HG02943 (cell line): Measurements from ENCODE around the gene PPP6R2.
A peak's percentile ranks its signal among the peaks of the same experiment; 100 is the strongest.

ENCODE experiments used
- ATAC-seq: cut with Tn5 transposase; IDR thresholded peaks from one replicate; pipeline ENCODE4 v1.9.1; 2021; ENCODE audit warnings: mild to moderate bottlenecking, low read depth, moderate library complexity; ENCODE audit not compliant: unreplicated experiment

PPP6R2 gene

DNA sequence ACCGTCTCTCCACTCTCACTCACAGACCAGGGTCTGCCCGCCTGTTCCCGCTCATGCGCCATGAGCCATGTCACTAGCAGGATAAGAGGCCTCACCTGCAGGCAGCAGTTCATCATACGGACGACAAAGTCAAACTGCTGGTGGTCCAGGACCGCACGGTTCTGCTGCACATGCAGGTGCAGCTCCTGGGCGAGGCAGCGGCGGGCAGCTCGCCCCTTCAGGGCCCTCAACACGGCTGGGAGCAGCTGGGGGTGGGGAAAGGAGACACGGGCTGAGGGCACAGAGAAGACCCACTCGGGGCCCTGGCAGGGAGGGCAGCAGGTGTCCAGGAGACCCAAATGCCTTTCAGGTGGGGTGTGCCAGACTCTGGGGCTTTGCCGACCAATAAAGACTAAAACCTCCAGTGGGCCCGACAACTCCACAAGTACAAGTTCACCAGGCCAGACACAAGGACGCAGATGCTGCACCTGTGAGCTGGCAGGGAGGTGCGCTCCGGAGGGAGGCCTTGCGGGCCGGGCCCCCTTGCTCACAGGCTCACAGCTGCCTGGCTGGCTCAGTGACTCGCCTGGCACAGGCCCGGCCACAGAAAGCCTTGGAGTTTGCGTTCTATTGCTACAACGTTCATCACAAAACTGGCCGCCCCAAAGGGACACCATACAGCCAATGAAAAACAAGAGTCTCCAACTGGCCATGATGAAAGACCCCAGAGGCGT is 120.2 kb downstream of the PPP6R2 start:
- no peak for ATAC-seq

DNA sequence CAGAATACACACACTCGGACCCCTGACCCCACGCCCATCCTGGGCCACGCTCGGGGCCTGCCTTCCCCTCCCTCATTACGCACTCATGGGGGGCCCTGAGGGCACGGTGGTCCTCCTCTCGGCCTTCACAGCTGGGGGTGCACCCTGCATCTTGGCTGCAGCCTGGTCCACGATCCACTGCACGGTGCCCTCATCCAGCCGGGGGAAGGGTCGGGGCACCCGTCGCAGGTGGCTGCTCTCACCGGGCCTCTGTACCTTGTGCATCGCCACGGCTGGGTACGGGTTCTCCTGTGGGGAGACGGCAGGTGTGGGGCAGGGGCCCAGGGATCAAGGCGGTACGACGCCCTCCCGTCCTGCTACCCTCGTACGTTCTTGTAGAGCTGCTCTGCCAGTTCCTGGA is 121.3 kb downstream of the PPP6R2 start:
- ATAC-seq: no peak

DNA sequence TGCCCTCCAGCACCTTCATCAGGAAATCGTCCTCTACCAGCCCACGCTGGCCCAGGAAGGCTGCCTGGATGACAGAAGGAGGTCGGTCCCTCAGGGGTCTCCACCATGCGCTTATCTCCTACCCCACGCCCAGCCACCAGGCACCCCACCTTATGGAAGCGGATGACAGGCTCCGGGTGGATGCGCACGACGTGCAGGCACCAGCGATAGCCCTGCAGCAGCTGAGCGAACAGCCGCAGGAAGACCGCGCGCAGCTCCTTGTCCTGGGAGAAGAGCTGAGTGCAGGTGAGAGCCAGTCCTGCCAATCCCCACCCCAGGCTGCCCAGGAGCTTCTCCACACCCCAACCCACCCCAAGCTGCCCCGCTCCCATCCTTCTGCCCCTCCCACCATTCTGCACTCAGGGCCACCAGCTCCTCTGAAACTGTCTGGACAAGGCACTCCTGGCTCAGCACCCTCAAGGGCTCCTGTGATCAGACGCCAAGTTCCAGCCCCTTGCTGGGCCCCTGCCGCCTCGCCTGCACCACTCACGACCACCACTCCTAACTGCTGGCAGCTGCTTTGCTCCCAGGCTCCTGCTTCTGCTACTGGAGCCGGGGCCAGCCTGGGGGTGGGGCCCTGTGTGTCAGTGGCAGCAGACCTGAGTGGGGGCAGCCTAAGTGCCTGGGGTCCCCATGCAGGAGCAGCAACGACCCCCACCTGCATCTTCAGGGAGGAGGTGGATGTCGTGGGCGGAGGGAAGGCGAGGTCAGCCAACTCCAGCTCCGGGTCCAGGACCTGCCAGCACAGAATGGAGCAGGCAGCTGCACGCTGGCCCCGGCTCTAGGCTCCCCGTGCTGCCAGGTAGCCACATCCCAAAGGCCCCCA is 122.2 kb downstream of the PPP6R2 start:
- ATAC-seq: no peak

DNA sequence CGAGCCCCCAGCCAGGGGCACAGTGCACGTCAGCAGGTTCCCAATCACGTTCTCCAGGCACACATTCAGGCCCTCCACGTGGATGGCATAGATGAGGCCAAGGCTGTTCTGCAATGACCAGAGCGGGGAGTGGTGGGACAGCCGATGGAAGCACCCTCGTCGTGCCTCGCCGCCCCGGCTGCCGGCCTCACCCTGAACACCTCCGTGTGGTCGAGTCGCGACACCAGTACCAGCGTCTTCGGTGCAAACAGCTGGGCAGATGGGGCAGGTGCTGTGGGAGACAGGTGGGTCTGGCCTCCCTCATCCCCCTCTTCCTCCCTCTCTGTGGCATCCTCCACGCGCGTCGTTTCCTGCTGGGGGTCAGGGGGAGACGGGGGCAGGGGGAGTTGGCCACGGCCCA is 124.2 kb downstream of the PPP6R2 start:
- ATAC-seq: no peak

DNA sequence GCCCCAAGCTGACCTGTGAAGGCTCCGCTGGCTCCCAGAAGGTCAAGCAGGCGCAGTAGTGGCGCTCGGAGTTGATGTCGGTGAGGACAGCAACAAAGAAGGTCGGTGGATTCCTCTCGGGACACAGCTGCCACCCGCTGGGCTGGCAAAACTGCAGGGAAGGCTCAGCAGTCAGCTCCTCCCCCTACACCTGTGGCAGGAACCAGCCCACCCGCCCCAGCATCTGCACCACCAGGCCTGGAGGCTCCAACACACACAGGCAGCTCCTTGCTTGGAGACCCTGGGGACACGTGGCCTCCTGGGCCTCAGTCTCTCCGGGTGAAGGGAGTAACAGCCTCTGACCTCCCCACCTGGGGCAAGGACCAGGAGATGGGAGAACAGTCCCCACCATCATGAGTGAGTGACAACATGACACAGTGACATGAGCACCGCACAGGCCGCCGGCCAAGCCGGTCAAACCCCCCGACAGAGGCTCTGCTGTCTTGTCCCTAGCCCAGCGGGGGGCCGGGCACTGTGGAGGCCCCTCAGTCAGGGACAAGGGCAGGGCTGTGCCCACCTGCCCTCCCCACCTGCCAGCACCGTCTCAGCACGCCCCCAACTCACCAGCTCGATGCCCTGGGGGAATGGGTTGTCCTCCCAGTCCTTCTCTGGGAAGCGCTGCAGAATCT is 124.8 kb downstream of the PPP6R2 start:
- no peak for ATAC-seq

DNA sequence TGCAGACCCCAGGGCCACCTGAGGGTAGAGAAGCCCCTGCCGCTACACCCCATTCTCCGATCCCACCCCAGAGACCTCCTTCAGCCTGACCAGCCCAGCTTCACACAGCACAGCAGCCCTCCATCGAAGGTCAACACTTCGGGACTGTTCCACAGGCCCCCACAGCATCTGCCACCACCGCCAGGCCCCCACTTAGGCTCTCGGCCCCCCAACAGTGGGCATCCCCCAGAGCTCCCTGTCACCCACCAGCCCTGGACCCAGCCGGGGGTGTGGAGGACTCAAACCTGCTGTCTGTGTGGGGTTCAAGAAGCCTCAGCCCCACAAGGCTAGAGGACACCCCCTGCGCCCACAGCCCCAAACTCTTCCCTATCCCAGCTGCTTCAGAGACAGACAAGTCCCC is 125.5 kb downstream of the PPP6R2 start:
- no peak for ATAC-seq

DNA sequence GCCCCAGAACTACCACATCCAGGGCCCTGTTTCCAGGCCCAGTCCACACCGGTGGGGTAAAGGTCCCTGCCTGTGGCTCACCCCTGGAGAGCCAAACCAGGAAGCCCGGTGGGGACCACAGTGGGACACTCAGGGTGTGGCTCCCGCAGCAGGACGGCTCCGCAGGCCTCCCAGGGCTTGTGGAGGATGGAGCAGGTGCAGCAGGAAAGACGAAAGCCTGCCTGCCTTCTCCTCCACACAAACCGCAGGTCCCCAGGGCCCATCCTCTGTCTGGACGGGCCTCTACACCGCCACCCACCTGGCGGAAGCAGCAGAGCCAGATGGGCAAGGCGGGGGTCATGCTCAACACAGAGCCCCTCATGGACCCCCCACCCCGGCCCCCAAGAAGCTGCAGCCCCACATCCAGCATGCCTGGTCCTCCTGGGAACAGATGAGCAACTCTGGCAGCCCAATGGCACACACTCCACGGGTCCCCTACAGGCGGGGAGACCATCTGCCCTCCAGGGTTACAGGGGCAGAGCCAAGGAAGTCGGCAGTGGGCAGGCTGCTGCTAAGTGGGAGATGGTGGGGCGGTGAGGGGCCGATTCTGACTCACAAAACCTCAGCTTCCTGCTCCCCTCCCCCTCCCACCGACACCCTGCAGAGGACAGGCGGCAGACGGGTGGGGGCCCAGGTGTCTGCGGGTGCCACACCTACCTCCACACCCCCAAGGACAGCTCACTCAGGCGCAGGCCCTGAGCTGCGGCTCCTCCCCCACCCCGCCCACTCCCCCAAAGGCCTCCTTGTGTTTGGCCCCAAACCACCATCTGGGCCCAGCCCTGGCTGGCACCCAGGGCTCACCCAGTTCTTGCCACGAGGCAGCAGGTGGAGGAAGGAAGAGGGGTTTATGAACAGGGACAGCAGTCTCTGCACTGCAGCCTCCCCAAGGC is 126.5 kb downstream of the PPP6R2 start:
- ATAC-seq: peak; percentile 56

DNA sequence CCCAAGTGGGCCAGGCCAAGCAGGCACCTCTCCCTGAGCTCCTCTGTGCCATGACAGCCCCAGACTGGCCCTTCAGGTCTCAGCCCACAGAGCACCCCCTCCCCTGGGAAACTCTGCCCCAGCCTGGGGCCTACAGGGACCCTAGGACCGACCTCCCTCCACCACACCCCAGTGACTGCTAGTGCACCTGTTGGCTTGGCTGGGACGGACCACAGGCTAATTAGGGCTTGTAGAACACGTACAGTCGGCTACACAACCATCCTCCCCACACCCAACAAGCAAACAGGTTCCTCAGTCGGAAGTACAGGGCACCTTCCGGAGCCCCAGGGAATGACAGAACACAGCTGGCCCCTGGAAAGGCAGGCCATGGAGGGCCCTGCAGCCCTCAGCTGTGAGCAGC is 127.4 kb downstream of the PPP6R2 start:
- ATAC-seq: no peak

DNA sequence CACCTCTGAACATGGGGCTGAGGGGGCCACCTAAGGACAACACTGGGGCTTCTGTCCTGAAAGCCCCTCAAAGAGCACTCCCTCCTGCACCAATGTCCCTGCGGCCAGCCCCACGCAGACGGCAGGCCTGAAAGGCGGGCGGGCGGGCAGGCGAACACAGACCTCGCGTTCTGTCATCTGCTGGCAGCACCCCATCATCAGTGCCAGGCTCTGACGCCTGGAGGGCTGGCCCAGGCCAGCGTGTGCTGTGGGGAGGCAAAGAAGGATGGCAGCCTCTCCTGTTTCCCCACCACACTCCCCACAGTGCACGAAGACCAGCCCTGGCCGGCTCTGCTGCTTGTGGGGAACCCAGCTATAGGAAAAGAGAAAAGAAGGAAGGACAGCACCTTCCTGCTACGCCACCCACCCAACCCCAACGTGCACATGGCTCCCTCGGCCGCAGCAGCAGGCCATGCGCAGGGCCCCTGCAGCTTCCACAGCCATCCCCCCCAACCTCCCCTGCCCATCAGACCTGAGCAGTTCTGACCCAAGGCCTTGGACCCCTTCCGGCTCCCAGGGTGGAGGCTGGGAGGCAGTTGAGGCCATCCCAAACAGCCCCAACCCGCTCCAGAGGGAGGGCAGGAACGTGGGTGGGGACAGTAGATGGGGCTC is 128.2 kb downstream of the PPP6R2 start:
- ATAC-seq: no peak

DNA sequence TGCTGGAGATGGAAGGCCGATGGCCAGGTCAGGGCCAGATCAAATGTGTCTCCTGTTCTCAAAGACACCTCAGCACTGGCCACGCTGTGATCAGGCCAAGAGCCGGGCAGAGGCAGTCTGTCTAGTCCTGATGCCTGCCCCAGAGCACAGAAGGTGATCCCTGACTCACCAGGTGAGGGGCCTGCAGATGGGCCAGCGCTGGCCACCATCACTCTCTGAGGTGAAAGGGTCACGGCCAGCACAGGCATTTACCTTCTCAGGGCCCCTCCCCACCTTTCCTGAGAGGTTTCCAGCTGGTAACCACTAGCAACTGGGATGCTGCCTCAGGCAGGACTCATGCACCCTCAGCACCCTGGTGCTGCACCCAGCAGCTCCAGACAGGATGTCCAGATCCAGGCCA is 128.8 kb downstream of the PPP6R2 start:
- no peak for ATAC-seq

DNA sequence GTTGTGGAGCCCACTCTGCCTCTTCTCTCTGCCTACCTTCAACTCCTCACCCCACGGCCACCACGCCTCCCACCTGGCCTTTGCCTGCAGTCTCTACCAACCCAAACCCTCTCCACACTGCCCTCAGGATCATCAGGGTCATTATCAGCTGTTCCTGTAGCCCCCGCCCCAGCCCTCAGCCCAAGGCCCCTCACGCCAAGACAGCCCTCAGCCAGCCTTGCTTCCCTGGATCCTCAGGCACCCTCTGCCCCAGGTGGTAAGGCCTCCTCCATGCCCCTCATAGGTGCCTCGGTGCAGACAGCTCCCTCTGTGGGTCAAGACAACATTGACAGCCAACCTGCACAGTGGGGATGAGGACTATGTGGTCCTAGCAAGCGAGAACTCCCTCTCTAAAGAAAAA is 130.0 kb downstream of the PPP6R2 start:
- no peak for ATAC-seq

DNA sequence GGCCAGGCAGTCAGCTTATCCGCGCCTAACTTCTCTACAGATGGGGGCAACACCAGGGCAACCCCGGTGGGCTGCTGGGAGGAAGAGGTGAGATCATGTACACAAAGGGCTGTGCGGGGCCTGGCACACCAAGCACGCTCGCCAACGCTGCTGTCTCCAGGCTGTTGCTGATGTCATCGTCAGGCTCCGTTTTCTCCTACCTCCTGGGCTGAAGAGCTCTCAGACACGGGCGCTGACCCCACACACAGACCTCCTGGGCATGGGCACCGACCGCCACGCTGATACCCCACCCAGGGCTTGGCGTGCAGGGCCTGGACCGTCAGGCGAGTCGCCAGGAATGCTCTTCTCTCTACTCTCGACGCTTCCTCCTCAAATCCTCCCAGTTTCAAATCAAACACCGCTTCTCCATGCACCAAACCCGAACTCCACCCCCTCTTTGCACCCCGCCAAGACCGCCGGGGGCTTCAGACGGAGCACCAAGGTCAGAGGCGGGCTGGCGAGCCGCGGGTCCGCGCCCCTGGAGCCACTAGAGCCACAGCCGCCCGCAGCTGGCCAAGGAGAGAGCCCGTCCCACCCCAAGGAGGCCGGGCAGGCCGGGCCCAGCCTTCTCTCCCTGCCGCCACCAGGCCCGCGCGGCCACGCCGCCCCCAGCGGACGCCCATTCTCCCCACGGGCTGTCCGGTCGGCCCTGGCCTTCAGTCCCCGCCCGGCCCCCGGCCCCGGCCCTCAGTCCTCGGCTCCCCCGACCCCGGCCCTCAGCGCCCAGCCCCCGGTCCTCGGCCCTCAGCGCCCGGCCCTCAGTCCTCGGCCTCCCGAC is 130.9 kb downstream of the PPP6R2 start:
- no peak for ATAC-seq

DNA sequence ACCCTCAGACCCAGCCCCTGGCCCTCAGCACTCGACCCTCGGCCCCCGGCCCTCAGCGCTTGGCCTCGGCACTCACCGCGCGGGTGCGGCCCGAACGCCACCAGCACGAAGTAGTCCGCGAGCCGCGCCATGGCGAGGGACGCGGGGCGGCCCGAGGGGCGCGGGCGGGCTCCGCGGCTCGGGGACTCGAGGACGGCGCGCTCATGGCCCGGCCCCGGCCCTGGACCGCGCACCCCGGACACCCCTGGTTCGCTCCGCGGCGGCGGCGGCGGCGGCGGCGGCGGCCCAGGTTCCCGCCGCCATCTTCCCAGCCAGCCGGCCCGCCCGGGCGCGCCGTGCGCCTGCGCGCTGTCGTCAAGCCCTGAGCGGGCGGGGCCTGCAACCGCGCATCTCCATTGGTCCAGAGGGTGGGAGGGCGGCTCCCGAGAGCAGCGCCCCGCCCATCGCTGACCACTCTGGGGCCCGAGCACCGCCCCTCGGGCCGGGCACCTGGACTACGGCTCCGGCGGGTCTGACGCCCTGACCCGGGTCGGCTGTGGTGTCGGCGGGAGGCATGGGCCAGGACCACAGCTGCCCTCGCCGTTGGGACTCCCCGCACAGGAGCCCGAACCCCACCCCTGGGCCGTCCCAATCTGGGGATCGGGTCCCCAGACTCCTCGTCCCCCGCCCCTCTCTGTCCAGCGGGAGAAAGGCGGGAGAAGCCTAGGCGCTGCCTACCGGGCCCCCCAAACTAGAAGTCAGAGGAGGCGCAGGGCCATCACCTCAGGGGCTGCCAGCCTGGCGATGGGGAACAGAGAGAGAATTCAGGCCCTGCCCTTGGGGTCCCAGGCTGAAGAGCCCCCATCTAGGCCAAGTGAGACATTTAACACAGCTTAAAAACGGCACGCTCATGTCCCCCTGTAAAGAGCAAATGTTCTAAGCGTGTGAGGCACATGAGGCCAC is 131.9 kb downstream of the PPP6R2 start, which contains the start of gene SBF1:
Gene SBF1, minus strand, starts transcription at position 326 of the 942 bp plus-strand sequence. Its CDS starts 195 bp downstream, at position 131.
- no peak for ATAC-seq

DNA sequence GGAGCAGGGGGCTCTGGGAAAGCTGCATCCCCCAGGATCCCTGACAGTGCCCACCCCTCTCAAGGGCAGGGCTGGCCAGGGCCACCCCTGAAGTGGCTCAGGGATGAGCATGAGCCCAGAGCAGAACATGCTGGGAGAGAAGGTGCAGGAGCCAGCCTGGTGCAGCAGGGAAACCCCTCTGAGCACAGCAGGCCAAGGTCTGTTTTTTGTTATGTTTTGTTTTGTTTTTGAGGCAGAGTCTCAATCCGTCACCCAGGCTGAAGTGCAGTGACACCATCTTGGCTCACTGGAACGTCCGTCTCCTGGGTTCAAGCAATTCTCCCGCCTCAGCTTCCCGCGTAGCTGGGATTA is 132.5 kb downstream of the PPP6R2 start:
- ATAC-seq: no peak

DNA sequence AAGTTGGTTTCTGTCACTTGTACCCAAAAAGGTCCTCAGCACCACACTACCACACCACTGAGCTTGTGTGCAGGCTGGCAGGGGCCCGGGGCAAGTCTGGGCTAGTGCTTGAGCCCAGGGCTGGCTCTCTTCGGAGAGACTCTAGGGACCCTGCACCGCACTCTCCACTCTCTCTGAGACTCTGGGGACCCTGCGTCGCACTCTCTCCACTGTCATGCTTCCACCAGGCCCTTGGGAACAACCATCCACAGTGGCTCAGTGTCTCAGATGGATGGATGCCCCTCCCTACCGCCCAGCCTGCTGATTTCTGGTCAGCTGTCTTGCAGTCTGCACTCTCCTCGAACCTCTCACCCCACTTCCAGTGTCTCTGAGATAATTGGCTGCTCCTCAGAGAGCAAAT is 133.7 kb downstream of the PPP6R2 start:
- no peak for ATAC-seq

DNA sequence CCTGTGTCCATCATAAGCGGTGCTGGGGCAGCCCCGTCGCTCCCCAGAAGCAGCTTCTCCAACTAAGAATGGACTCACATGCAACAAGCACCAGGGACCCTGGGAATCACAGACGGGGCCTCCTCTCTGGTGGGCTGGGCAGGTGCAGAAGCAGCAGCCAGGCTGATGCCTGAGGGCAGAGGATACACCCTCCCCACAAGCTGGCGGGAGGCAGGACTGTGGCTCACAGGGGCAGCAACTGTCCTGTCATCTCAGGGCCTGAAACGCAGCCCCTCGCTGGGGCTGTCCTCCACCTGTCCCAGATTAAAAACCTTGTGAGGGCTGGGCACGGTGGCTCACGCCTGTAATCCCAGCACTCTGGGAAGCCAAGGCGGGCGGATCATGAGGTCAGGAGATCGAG is 134.8 kb downstream of the PPP6R2 start:
- no peak for ATAC-seq

DNA sequence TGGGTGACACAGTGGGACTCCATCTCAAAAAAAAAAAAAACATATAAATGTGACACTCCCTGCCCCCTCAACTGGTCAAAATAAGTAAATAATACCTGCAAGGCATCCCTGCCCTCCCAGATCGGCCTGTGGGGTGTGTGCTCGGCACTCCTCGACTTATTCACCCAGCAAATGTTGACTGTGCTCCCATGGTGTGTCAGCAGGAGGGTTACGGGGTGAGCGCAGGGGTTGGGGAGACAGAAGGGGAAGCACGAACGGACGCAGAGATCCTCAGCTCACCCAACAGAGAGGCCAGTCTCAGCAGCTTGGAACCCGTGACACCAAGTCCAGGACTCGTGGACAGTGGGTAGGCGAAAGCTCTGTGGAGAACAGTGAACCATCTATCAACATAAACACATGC is 136.6 kb downstream of the PPP6R2 start:
- no peak for ATAC-seq

DNA sequence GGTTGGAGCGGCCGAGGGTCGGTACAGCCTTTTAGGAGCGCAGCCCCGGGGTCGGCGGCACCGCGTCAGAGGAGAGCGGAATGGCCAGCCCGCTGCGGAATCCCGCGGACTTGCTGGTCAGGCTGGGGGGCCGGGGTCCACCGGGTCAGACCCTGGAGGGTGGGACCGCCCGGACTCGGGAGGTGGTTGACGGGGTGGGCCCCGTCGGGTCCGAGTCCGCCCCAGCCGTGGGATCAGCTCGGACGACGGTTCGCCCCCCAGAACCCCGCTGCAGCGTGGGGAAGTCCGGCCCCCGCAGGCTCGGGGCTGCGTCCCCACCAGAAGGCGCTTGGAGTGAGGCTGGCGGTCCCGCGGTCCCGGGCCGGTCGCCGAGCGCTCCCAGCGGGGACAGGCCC is 137.9 kb downstream of the PPP6R2 start:
- ATAC-seq: no peak
